OCI-M1 (cell line): Measurements from ENCODE around the gene ZNF438.
A peak's percentile ranks its signal among the peaks of the same experiment; 100 is the strongest.
"Not testable (repeated sequence)": the region's sequence is repeated elsewhere in the genome, so short reads cannot be mapped to it uniquely, and the experiment has no call there.

Experiments
- DNase-seq: peaks from one replicate; lab custom pipeline; 2025; lab: John Stamatoyannopoulos, UW

Gene ZNF438

DNA sequence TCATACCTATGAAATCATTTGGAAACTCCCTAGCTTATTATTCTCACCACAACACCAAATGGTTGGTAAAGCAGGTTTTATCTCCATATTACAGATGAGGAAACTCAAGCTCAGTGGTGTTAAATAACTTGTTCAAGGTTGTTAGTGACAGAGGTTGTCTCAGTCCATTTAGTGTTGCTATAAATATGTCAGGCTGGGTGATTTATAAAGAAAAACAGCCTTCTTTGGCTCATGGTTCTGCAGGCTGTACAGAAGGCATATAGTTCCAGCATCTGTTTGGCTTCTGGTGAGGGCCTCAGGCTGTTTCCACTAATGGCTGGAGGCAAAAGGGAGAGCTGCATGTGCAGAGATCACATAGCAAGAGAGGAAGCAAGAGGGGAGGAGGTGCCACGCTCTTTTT is 96.6 kb downstream of the ZNF438 start:
- DNase-seq: no peak

GRCh38 chr10:30931094-30931493 is 100.6 kb downstream of the ZNF438 start:
- no peak for DNase-seq

DNA sequence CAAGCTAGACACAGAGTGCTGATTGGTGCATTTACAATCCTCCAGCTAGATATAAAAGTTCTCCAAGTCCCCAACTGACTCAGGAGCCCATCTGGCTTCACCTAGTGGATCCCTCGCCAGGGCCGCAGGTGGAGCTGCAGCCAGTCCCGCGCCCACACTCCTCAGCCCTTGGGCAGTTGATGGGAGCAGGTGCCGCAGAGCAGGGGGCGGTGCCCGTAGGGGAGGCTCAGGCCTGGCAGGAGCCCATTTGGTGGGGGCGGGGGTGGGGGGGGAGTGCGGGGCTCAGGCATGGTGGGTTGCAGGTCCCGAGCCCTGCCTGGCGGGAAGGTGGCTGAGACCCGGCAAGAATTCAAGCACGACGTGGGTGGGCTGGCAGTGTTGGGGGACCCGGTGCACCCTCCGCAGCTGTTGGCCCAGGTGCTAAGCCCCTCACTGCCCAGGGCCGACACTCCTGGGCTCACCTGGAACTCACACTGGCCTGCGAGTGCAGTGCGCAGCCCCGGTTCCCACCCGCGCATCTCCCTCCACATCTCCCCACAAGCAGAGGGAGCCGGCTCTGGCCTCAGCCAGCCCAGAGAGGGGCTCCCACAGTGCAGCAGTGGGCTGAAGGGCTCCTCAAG is 101.7 kb downstream of the ZNF438 start:
- no peak for DNase-seq

DNA sequence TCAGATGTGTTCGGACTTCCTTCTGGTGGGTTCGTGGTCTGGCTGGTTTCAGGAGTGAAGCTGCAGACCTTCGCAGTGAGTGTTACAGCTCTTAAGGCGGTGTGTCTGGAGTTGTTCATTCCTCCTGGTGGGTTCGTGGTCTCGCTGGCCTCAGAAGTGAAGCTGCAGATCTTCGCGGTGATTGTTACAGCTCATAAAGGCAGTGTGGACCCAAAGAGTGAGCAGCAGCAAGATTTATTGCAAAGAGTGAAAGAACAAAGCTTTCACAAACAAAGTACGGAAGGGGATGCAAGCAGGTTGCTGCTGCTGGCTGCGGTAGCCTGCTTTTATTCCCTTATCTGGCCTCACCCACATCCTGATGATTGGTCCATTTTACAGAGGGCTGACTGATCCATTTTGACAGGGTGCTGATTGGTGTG is 102.3 kb downstream of the ZNF438 start:
- not testable (repeated sequence) for DNase-seq

DNA sequence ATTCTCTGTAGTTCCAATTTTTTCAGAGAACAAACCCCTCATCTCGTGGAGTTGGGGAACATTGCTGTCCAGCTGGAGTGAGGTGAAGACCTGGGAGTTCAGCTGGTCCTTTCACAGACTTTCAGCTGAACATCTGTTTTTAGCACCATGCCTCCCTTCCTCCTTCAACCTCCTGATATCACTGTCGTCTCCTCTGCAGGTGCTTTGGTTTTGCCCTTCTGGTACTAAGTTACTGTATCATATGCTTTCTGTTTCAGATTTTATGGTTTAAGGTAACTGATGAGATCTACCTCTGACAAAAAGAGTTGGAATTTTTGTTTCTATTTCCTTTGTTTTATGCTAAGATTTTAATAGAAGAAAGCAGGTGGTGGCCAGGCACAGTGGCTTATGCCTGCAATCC is 102.9 kb downstream of the ZNF438 start:
- no peak for DNase-seq

DNA sequence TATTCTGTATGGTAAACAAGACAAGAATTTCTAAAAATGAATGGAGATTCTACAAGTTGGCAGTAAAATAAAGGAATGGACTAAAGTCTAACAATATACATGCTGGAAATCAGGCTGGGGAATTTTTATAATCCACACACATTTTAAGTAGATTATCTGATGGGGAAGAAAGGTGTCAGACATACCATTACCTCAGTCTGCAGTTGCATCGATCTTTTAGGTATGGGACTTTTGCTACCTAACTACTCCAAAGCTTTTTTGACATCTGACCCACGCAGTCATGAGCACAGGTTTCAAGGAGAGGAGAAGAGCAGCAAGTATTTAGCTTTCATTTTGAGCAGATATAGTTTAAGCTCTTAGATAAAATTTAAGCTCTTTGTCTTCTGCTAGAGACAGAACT is 113.0 kb downstream of the ZNF438 start:
- DNase-seq: no peak

GRCh38 chr10:30917789-30918188 is 113.9 kb downstream of the ZNF438 start:
- no peak for DNase-seq

- DNase-seq: no peak
Observed at GRCh38 chr10:30917067-30917466, 114.6 kb downstream of the ZNF438 start.

GRCh38 chr10:30915146-30915545 is 116.5 kb downstream of the ZNF438 start:
- peak; percentile 4 for DNase-seq

DNA sequence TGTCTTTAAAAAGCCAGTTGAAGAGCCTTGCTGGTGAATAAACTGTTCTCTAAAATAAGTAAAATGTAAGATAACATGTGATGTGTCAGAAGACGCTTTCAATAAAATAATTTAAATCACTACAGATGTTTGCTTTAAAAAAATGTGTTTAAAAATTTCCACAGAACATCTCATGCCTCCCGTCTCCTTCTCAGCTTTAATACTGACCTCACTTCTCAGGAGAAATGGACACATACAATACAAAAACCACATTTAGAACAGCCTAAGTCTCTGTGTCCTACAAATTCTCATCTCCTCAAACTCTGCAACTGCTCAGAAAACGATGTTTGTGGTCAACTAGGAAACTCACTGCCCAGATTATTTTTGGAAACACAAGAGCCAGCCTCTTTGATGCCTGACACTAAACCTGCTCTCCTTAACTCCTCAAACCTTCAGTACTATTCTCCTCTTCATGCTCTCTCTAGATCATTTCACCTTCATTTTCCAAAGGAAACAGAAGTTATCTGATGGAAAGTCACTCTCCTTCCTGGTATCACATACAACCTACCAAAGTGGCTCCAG is 120.3 kb downstream of the ZNF438 start:
- DNase-seq: no peak

GRCh38 chr10:30903397-30904138 is 128.1 kb downstream of the ZNF438 start:
- DNase-seq: no peak

DNA sequence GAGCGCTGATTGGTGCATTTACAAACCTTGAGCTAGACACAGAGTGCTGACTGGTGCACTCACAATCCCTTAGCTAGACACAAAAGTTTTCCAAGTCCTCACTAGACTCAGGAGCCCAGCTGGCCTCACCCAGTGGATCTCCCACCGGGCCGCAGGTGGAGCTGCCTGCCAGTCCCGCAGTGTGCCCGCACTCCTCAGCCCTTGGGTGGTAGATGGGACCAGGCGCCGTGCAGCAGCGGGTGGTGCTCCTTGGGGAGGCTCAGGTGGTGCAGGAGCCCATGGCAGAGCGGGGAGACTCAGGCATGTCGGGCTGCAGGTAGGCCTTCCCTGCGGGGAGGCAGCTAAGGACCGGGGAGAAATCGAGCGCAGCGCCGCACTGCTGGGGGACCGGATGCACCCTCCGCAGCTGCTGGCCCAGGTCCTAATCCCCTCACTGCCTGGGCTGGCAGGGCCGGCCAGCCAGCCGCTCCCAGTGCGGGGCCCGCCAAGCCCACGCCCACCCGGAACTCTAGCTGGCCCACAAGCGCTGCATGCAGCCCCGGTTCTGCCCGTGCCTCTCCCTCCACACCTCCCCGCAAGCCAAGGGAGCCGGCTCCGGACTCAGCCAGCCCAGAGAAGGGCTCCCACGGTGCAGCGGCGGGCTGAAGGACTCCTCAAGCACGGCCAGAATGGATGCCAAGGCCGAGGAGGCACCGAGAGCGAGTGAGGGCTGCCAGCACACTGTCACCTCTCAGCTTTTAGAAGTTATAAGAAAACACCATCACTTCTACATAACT is 128.9 kb downstream of the ZNF438 start:
- no peak for DNase-seq

DNA sequence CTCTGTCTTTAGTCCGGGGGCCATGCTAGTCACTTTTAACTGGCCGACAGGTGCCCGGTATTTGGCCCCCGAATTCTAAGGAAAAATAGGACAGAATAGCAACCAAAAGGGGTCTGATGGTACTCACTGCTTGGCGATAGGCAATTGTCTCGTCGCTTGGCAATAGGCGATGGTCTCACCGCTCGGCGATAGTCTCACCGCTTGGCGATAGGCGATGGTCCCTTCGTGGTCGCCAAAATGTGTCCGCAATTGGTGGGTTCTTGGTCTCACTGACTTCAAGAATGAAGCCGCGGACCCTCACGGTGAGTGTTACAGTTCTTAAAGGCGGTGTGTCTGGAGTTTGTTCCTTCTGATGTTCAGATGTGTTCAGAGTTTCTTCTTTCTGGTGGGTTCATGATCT is 130.2 kb downstream of the ZNF438 start:
- not testable (repeated sequence) for DNase-seq

DNA sequence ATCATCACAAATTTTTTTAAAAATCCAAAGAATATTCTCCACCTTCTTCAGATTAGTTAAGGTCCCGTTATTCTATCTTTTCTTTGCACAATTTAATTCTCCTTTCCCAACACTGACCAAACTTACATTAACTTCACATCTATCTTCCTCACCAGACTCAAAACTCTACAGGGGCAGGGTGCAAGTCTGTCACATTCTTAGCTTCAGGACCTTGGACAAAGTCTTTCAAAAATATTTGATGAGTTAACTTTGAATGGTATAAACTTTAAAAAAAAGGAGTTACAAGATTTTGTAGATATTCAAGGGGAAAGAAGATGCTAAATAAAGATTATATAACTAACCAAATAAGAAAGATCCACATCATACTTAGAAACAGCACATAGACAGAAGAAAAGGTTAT is 132.7 kb downstream of the ZNF438 start:
- DNase-seq: no peak

DNA sequence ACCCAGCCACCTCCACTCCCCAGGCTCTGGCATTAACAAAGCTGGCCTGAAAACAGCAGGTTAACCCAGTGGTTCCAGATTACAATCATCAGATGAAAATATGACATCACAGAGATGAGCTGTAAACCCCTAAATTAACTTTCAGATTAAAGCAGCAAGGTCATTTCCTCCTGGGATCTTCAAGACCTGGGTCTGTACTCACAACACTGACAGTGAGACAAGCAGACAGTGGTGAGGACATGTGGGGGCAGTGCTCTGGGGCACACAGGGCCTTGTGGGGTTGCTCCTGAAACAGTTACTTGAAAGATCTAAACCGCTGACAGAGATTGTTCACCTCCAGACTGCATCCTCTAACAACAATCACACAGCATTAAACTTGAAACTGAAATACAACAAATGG is 134.1 kb downstream of the ZNF438 start:
- DNase-seq: no peak

DNA sequence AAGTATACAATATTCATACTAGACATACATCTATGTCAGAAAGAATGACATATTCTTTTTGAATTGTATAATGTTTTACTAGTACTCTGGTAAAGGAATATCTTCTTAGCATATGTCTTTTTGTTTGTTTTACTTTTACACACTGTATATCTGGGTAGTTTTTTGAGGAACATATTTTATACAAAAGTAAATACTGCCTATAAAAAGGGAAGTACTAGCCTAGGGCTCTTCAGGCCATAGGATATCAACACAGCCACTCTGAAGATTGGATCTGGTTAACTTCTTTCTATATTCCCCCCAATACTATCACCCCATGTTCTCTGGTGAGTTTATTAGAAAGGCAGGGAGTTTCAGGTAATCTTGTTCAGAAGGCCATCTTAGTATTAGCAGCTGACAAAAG is 134.6 kb downstream of the ZNF438 start:
- DNase-seq: peak; percentile 23

DNA sequence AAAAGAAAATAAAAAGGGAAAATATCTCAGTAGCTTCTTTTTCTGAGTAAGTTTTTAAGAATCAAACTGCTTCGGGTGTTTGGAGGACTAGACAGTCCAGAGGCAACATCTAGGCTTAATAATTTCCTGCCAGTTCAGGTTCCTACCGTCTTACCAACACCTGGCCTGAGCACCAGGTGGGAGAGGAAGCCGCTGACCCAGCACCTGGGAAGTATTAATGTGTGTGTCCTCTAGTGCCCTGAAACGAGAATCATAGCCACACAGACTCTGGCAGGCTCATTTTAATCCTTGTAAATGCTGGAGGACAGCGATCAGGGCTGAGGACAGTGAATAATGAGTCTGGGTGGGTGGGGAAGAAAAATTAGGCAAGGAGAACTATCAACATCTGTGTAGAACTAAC is 137.4 kb downstream of the ZNF438 start:
- no peak for DNase-seq

GRCh38 chr10:30893208-30893607 is 138.5 kb downstream of the ZNF438 start:
- no peak for DNase-seq

- no peak for DNase-seq
Observed at GRCh38 chr10:30887839-30888238, 143.8 kb downstream of the ZNF438 start.

DNA sequence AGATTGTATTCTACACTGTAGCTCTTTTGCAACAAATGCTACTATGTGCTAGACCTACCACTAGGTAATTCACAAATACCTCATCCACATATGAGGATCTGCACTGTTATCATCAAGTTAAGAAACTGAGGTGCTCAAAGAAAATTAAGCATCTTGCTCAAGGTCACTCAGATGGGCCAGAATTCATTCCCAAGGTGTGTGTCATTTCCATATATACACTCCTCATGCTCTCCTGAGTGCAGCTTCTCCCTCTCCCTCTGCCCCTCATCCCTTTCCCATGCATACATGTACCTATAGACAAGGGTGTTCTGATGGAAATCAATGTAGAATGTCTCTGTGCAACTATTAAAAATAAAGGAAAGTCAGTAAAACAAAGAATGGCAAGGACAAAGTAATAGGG is 146.2 kb downstream of the ZNF438 start:
- DNase-seq: no peak

GRCh38 chr10:30883751-30884150 is 147.9 kb downstream of the ZNF438 start:
- no peak for DNase-seq

DNA sequence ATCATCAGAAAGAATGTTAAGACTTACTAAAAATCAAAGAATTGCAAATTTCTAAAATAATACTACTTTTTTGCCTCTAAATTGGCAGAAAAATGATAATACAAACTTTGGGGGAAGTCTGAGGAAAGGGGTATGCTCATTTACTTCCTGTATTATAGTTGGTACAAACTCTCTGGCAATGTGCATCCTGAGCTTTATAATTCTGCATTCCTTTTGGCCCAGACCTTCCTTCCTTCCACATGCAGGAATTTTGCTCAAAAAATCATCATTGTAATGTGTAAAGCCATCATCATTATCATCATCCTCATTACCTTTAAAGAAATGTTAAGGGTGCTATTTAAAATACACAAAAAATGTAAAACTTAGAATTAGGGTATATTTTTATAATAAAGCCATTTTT is 148.5 kb downstream of the ZNF438 start:
- DNase-seq: no peak

DNA sequence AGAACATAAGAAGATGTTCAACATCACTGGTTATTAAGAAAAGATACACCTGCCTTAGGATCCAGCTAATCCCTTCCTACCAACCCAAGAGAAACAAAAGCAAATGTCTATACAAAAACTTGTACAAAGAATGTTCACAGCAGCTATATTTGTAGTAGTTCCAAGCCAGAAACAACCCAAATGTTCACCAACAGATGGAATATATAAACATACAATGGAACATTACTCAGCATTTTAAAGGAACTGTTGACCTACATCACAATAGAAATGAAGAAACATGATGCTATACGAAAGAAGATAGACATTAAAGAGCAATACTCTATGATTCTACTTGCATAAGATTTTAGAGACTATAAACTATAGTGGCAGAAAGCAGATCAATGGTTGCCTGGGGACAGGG is 149.4 kb downstream of the ZNF438 start:
- DNase-seq: no peak
